AG10803 (cell line): ENCODE measurements around the gene SRRM5.
A peak's percentile ranks its signal among the peaks of the same experiment; 100 is the strongest.

ENCODE experiments used
- DNase-seq: peaks from one replicate; pipeline ENCODE4 v3.0.0; 2010; ENCODE audit warnings: low read depth
- H3K4me3 ChIP-seq: 2 replicates; pipeline ENCODE4 v1.5.1; 2011; ENCODE audit warnings: mild to moderate bottlenecking, low read length, control low read depth
- TF ChIP-seq, protein P1 (sequence below): conservative IDR thresholded peaks from 2 replicates; pipeline ENCODE4 v1.5.1; 2011; ENCODE audit warnings: mild to moderate bottlenecking, low read length, control low read depth, inconsistent platforms

Gene SRRM5

DNA sequence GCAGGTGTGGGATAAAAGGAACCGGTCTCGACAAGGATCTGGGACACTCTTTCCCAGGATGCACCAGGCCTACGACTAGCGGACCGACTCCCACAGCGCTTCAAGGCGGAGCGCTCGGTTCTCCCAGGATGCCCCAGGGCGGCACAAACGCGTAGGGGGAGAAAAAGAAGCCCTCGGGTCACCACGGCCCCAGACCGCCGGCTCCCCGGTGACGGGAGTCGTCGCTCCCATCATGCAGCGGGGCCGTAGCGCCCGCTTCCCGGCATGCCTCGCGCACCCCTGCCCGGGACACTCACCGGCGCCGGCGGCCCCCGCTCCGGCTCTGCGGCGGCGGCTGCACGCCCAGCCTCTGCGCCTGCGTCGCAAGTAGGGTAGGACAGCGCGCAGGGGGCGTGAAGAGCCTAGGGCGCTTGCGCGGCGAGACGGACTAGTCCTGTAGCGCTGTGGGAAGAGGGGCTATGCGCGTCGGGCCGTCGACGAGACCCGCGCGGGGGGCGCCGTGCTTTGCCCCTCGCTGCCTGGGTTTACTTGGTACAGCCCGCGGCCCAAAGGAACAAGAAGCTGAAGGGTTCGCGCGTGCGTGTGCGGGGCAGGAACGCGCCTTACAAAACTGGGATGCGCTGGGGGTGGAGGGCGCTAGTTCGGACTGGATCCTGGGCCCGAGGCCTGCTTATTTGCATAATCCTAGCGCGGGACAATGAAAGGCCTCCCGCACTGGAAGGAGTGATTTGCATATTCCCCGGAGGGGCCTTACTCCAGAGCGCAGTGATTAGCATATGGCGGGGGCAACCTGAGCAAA lies 7.6 kb downstream of the SRRM5 start, which contains the start of gene ZNF428:
ZNF428 (minus strand) TSS at position 368 of the 799 bp plus-strand sequence. CDS start 5,325 bp downstream, outside the sequence.
- DNase-seq: peak; percentile 86
- peak within 1 kb of the TSS; percentile 93 for H3K4me3 ChIP-seq
- TF ChIP-seq, protein P1, sequence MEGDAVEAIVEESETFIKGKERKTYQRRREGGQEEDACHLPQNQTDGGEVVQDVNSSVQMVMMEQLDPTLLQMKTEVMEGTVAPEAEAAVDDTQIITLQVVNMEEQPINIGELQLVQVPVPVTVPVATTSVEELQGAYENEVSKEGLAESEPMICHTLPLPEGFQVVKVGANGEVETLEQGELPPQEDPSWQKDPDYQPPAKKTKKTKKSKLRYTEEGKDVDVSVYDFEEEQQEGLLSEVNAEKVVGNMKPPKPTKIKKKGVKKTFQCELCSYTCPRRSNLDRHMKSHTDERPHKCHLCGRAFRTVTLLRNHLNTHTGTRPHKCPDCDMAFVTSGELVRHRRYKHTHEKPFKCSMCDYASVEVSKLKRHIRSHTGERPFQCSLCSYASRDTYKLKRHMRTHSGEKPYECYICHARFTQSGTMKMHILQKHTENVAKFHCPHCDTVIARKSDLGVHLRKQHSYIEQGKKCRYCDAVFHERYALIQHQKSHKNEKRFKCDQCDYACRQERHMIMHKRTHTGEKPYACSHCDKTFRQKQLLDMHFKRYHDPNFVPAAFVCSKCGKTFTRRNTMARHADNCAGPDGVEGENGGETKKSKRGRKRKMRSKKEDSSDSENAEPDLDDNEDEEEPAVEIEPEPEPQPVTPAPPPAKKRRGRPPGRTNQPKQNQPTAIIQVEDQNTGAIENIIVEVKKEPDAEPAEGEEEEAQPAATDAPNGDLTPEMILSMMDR: no peak

DNA sequence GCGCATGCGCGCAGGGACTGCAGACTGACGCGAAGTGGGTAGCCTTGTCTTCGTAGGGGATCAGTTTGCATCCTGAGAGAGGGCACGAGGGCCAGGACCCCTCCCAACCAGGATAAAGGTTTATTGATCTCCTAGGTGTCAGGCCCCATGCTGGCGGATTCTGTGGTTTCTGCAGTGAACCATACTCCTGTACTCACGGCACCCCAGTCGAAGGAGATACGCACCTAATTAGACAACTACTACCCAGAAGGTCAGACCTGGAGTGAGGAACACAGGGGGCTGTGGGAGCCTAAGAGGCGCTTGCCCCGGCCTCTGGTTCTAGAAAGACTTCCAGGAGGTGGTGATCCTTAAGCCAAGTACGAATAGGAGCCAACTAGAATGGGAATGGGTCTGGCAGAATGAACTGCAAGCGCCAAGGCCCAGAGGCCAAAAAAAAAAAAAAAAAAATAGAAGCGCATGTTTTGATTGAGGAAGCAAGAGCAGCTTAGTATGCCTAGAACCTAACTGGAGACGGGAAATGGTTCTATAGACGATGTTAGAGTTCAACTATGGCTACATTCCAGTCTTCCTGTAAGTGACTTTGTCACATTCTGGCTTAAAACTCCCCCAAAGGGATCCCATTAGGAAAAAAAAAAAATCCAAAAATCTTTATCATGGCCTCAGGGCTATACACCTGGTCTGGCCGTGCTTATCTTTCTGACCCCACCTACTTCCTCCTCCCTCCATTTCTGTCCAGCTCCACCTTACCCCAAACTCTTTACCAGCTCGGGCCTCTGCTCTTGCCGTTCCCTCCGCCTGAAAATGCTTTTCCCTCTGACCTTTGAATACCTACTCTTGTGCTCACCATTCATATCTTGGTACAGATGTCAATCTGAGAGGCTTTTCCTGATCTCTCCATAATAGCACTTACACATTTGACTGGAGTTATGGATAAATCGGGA lies 8.4 kb downstream of the SRRM5 start:
- H3K4me3 ChIP-seq: peak overlapping the region; percentile 93
- no peak for DNase-seq
- TF ChIP-seq, protein P1: no peak

DNA sequence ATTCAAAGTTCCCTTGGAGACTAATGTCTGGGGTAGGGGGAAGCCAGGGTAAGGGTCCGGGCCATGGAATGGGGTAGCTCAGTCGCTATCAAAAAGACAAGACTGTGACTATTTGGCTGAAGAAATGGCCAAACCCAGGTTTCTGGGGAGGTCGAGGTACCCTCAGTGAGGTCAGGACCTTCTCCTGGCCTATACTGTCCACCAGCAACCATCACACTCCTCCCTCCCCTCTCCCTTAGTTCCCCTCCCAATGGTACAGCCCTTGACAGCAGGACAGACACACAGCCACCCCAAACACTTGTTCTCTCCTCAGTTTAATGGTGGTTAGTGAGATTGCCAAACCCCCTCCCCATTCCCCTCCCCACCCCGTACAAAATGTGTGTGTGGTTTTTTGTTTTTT lies 10.2 kb downstream of the SRRM5 start:
- TF ChIP-seq, protein P1: no peak
- no peak overlapping the region for H3K4me3 ChIP-seq
- no peak for DNase-seq

GRCh38 chr19:43622956-43623355 lies 11.1 kb downstream of the SRRM5 start:
- H3K4me3 ChIP-seq: no peak overlapping the region
- no peak for DNase-seq
- TF ChIP-seq, protein P1: no peak

DNA sequence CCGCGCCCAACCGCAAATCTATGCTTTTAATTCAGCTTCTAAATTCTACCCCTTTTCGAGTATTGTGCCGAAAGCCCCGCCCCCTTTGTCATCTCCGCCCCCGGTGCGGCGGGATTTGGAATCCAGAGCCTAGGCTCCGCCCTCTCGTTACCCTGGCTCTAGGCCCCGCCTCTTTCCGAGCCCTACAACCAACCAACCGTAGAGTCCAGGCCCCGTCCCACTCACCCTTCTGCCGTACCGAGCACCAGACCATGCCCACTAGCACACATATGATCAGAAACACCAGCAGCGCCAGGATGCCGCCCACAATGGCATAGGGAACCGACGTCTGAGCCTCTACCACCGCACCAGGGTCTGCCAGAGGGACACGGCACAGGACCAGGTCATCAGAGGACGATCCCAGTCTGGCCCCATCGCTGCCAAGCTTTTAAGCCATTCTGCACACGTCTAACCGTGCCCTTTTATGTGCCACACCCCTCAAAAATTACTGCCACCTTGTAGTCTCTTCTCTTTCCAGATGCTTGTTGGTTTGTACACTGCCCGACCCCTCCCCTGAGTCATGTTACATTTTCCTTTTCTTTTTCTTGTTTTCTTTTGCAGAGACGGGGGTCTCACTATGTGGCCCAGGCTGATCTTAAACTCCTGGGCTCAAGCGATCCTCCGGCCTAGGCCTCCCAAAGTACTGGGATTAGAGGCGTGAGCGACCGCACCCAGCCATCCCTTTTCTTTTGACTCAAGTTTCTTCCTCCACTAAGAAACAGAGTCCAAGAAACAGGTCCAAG lies 12.2 kb downstream of the SRRM5 start:
- no peak for DNase-seq
- TF ChIP-seq, protein P1: no peak
- H3K4me3 ChIP-seq: no peak overlapping the region

GRCh38 chr19:43624933-43625332 lies 13.0 kb downstream of the SRRM5 start:
- H3K4me3 ChIP-seq: no peak overlapping the region
- TF ChIP-seq, protein P1: no peak
- no peak for DNase-seq
